ENCODE data around the gene TF.

- no peak for TF ChIP-seq EZH2 (IDR thresholded peaks at IDR 0.05; ENCODE audit: low read length)
- TF ChIP-seq, protein P1, sequence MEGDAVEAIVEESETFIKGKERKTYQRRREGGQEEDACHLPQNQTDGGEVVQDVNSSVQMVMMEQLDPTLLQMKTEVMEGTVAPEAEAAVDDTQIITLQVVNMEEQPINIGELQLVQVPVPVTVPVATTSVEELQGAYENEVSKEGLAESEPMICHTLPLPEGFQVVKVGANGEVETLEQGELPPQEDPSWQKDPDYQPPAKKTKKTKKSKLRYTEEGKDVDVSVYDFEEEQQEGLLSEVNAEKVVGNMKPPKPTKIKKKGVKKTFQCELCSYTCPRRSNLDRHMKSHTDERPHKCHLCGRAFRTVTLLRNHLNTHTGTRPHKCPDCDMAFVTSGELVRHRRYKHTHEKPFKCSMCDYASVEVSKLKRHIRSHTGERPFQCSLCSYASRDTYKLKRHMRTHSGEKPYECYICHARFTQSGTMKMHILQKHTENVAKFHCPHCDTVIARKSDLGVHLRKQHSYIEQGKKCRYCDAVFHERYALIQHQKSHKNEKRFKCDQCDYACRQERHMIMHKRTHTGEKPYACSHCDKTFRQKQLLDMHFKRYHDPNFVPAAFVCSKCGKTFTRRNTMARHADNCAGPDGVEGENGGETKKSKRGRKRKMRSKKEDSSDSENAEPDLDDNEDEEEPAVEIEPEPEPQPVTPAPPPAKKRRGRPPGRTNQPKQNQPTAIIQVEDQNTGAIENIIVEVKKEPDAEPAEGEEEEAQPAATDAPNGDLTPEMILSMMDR (optimal IDR thresholded peaks at IDR 0.05 in 1 of 3, IDR thresholded peaks at IDR 0.05 in 1 of 3, conservative IDR thresholded peaks at IDR 0.05 in 1 of 3; ENCODE audit: extremely low read depth in 1 of 3, insufficient read depth in 2 of 3, low read length in 3 of 3) = no peak
Measured at GRCh38 chr3:133835961-133836360, 89.8 kb downstream of the TF start.
